ENCODE data around the gene PLXDC2. TPM values are rescaled to one million over a fixed set of nuclear protein-coding genes. Genes with fewer than 3 reads are reported as not detected.
A peak's percentile ranks its signal among the peaks of the same experiment; 100 is the strongest.

Gene PLXDC2
- total RNA-seq, 1 experiment from 2014 or later: not detected

- TF ChIP-seq EZH2phosphoT487 (IDR thresholded peaks at IDR 0.05; ENCODE audit: borderline replicate concordance, low read length) (no peak), EZH2 (IDR thresholded peaks at IDR 0.05; ENCODE audit: low read length, unreplicated experiment) (no peak), CTCF (conservative IDR thresholded peaks at IDR 0.05; ENCODE audit: low read depth, low read length) (no peak)
- ChIA-PET CTCF (no interaction called here), POLR2A (ENCODE audit: unreplicated experiment) (no interaction called here)
- intact Hi-C loops (cut with micrococcal nuclease): no loop called here
- Histone ChIP-seq H3F3A (ENCODE audit: low read length, unreplicated experiment) (no peaks in the 10 kb centered on the region), H3K9ac (ENCODE audit: low read length) (no peak overlapping the region), H3K36me3 (ENCODE audit: low read depth, low read length) (no peaks in the 10 kb centered on the region), H3K4me3 (ENCODE audit: low read length) (no peak overlapping the region), H3K4me1 (ENCODE audit: insufficient read depth, low read length) (no peaks in the 10 kb centered on the region), H3K27ac (ENCODE audit: low read length) (no peak overlapping the region), H3K9me3 (ENCODE audit: low read length) (no peaks in the 10 kb centered on the region), H3K27me3 (ENCODE audit: low read length) (no peaks in the 10 kb centered on the region), H3K4me2 (ENCODE audit: low read length) (no peak overlapping the region), H4K20me1 (ENCODE audit: low read length) (no peaks in the 10 kb centered on the region), H2AFZ (ENCODE audit: low read length) (no peak overlapping the region), H3K79me2 (ENCODE audit: low read length) (no peaks in the 10 kb centered on the region), H3K9me2 (replicated peaks; ENCODE audit: low read length) (no peaks in the 10 kb centered on the region)
- ATAC-seq: no peak
- no TSS peak for BruUV-seq (replicated peaks)
- DNase-seq: no peak
Measured at GRCh38 chr10:20299034-20299736, 483.0 kb downstream of the PLXDC2 start.

GRCh38 chr10:20300735-20301134, 484.5 kb downstream of the PLXDC2 start:
- no TSS peak for BruUV-seq (replicated peaks)
- Histone ChIP-seq H3K9me2 (replicated peaks; ENCODE audit: low read length) (no peaks in the 10 kb centered on the region), H3K4me1 (ENCODE audit: insufficient read depth, low read length) (no peaks in the 10 kb centered on the region), H3K27me3 (ENCODE audit: low read length) (no peaks in the 10 kb centered on the region), H4K20me1 (ENCODE audit: low read length) (no peaks in the 10 kb centered on the region), H3F3A (ENCODE audit: low read length, unreplicated experiment) (no peaks in the 10 kb centered on the region), H3K27ac (ENCODE audit: low read length) (no peak overlapping the region), H2AFZ (ENCODE audit: low read length) (no peak overlapping the region), H3K9ac (ENCODE audit: low read length) (no peak overlapping the region), H3K79me2 (ENCODE audit: low read length) (no peaks in the 10 kb centered on the region), H3K36me3 (ENCODE audit: low read depth, low read length) (no peaks in the 10 kb centered on the region), H3K9me3 (ENCODE audit: low read length) (no peaks in the 10 kb centered on the region), H3K4me2 (ENCODE audit: low read length) (no peak overlapping the region), H3K4me3 (ENCODE audit: low read length) (no peak overlapping the region)
- intact Hi-C loops (cut with micrococcal nuclease): no loop called here
- no peak for DNase-seq
- ChIA-PET CTCF (no interaction called here), POLR2A (ENCODE audit: unreplicated experiment) (no interaction called here)
- no peak for ATAC-seq
- TF ChIP-seq EZH2phosphoT487 (IDR thresholded peaks at IDR 0.05; ENCODE audit: borderline replicate concordance, low read length) (no peak), CTCF (conservative IDR thresholded peaks at IDR 0.05; ENCODE audit: low read depth, low read length) (no peak), EZH2 (IDR thresholded peaks at IDR 0.05; ENCODE audit: low read length, unreplicated experiment) (no peak)

GRCh38 chr10:20302033-20302432, 485.8 kb downstream of the PLXDC2 start:
- Histone ChIP-seq H3K79me2 (ENCODE audit: low read length) (no peaks in the 10 kb centered on the region), H3K4me1 (ENCODE audit: insufficient read depth, low read length) (no peaks in the 10 kb centered on the region), H3K27ac (ENCODE audit: low read length) (no peak overlapping the region), H3K4me3 (ENCODE audit: low read length) (no peak overlapping the region), H3K9me2 (replicated peaks; ENCODE audit: low read length) (no peaks in the 10 kb centered on the region), H3K9me3 (ENCODE audit: low read length) (no peaks in the 10 kb centered on the region), H3K4me2 (ENCODE audit: low read length) (no peak overlapping the region), H4K20me1 (ENCODE audit: low read length) (no peaks in the 10 kb centered on the region), H3F3A (ENCODE audit: low read length, unreplicated experiment) (no peaks in the 10 kb centered on the region), H3K27me3 (ENCODE audit: low read length) (no peaks in the 10 kb centered on the region), H2AFZ (ENCODE audit: low read length) (no peak overlapping the region), H3K9ac (ENCODE audit: low read length) (no peak overlapping the region), H3K36me3 (ENCODE audit: low read depth, low read length) (no peaks in the 10 kb centered on the region)
- TF ChIP-seq EZH2 (IDR thresholded peaks at IDR 0.05; ENCODE audit: low read length, unreplicated experiment): no peak
- no peak for TF ChIP-seq CTCF (conservative IDR thresholded peaks at IDR 0.05; ENCODE audit: low read depth, low read length)
- no peak for TF ChIP-seq EZH2phosphoT487 (IDR thresholded peaks at IDR 0.05; ENCODE audit: borderline replicate concordance, low read length)
- CTCF ChIA-PET: no interaction called here
- no TSS peak for BruUV-seq (replicated peaks)
- intact Hi-C loops (cut with micrococcal nuclease): no loop called here
- POLR2A ChIA-PET (ENCODE audit: unreplicated experiment): no interaction called here
- no peak for ATAC-seq
- peak; percentile 3 for DNase-seq
